Measurements from ENCODE around the gene HOXA10. TPM values are rescaled to one million over a fixed set of nuclear protein-coding genes. Genes with fewer than 3 reads are reported as not detected.
A peak's percentile ranks its signal among the peaks of the same experiment; 100 is the strongest.

Gene HOXA10
- polyA plus RNA-seq, 2 donors = 0.09 to 0.16 TPM

- Histone ChIP-seq H3K9me3 (ENCODE audit: control insufficient read depth in 2 of 2, insufficient read depth in 1 of 2, low read depth in 1 of 2, low read length in 1 of 2) (no peaks in the 10 kb centered on the region), H3K4me3 (ENCODE audit: low read depth in 1 of 2, low read length in 2 of 2) (peak overlapping the region; percentile 31 to 38), H3K4me1 (ENCODE audit: control insufficient read depth in 2 of 2, insufficient read depth in 2 of 2, low read length in 1 of 2) (peaks cover 4 to 24% of the 10 kb centered on the region in 2 donors), H3K36me3 (ENCODE audit: control insufficient read depth in 2 of 2, insufficient read depth in 2 of 2, low read length in 1 of 2) (no peaks in the 10 kb centered on the region), H3K27ac (ENCODE audit: low read depth in 2 of 2, low read length in 1 of 2) (peak overlapping the region in 1 of 2 donors; percentile 25), H3K27me3 (ENCODE audit: control insufficient read depth in 1 of 2, insufficient read depth in 2 of 2, low read length in 2 of 2) (peaks cover 0 to 33% of the 10 kb centered on the region in 2 donors)
- 10 to 11% methylated on average over 27 of the region's 27 CpGs for WGBS, 2 donors
These were observed 22.7 kb downstream of the HOXA10 start for GRCh38 chr7:27151341-27151930.

GRCh38 chr7:27150568-27151340 is 23.4 kb downstream of the HOXA10 start:
- Histone ChIP-seq H3K9me3 (ENCODE audit: control insufficient read depth in 2 of 2, insufficient read depth in 1 of 2, low read depth in 1 of 2, low read length in 1 of 2) (no peaks in the 10 kb centered on the region), H3K36me3 (ENCODE audit: control insufficient read depth in 2 of 2, insufficient read depth in 2 of 2, low read length in 1 of 2) (no peaks in the 10 kb centered on the region), H3K27me3 (ENCODE audit: control insufficient read depth in 1 of 2, insufficient read depth in 2 of 2, low read length in 2 of 2) (peaks cover 0 to 27% of the 10 kb centered on the region in 2 donors), H3K4me1 (ENCODE audit: control insufficient read depth in 2 of 2, insufficient read depth in 2 of 2, low read length in 1 of 2) (peaks cover 4 to 24% of the 10 kb centered on the region in 2 donors), H3K27ac (ENCODE audit: low read depth in 2 of 2, low read length in 1 of 2) (peak overlapping the region; percentile 16 to 25), H3K4me3 (ENCODE audit: low read depth in 1 of 2, low read length in 2 of 2) (peak overlapping the region; percentile 31 to 38)
- WGBS, 2 donors = 4 to 6% methylated on average over 48 to 58 of the region's 58 CpGs

GRCh38 chr7:27149842-27150567 is 24.1 kb downstream of the HOXA10 start:
- Histone ChIP-seq H3K27ac (ENCODE audit: low read depth in 2 of 2, low read length in 1 of 2) (no peak overlapping the region), H3K27me3 (ENCODE audit: control insufficient read depth in 1 of 2, insufficient read depth in 2 of 2, low read length in 2 of 2) (peaks cover 0 to 21% of the 10 kb centered on the region in 2 donors), H3K36me3 (ENCODE audit: control insufficient read depth in 2 of 2, insufficient read depth in 2 of 2, low read length in 1 of 2) (no peaks in the 10 kb centered on the region), H3K4me3 (ENCODE audit: low read depth in 1 of 2, low read length in 2 of 2) (peak overlapping the region; percentile 31 to 38), H3K4me1 (ENCODE audit: control insufficient read depth in 2 of 2, insufficient read depth in 2 of 2, low read length in 1 of 2) (peaks cover 4 to 18% of the 10 kb centered on the region in 2 donors), H3K9me3 (ENCODE audit: control insufficient read depth in 2 of 2, insufficient read depth in 1 of 2, low read depth in 1 of 2, low read length in 1 of 2) (no peaks in the 10 kb centered on the region)
- WGBS, 2 donors = 65 to 67% methylated on average over 13 of the region's 13 CpGs

- Histone ChIP-seq H3K27me3 (ENCODE audit: control insufficient read depth in 1 of 2, insufficient read depth in 2 of 2, low read length in 2 of 2) (peaks cover 0 to 12% of the 10 kb centered on the region in 2 donors), H3K4me1 (ENCODE audit: control insufficient read depth in 2 of 2, insufficient read depth in 2 of 2, low read length in 1 of 2) (peaks cover 0 to 15% of the 10 kb centered on the region in 2 donors), H3K9me3 (ENCODE audit: control insufficient read depth in 2 of 2, insufficient read depth in 1 of 2, low read depth in 1 of 2, low read length in 1 of 2) (no peaks in the 10 kb centered on the region), H3K27ac (ENCODE audit: low read depth in 2 of 2, low read length in 1 of 2) (peak overlapping the region in 1 of 2 donors; percentile 9), H3K4me3 (ENCODE audit: low read depth in 1 of 2, low read length in 2 of 2) (no peak overlapping the region), H3K36me3 (ENCODE audit: control insufficient read depth in 2 of 2, insufficient read depth in 2 of 2, low read length in 1 of 2) (no peaks in the 10 kb centered on the region)
- 47 to 68% methylated on average over 25 to 30 of the region's 30 CpGs for WGBS, 2 donors
These were observed 25.1 kb downstream of the HOXA10 start for GRCh38 chr7:27148756-27149641.

- H3K27me3 ChIP-seq (ENCODE audit: control insufficient read depth in 1 of 2, insufficient read depth in 2 of 2, low read length in 2 of 2) = peaks cover 0 to 10% of the 10 kb centered on the region in 2 donors
- peaks cover 0 to 15% of the 10 kb centered on the region in 2 donors for H3K4me1 ChIP-seq (ENCODE audit: control insufficient read depth in 2 of 2, insufficient read depth in 2 of 2, low read length in 1 of 2)
- 25 to 46% methylated on average over 28 of the region's 28 CpGs for WGBS, 2 donors
These were observed 25.9 kb downstream of the HOXA10 start for GRCh38 chr7:27148031-27148755.

GRCh38 chr7:27147199-27148030 is 26.7 kb downstream of the HOXA10 start, which contains the start of gene HOXA6:
Gene HOXA6, minus strand, starts transcription at chr7:27147774. Its CDS starts 25 bp downstream, at chr7:27147749.
- H3K9me3 ChIP-seq (ENCODE audit: control insufficient read depth in 2 of 2, insufficient read depth in 1 of 2, low read depth in 1 of 2, low read length in 1 of 2) = no peaks in the 10 kb centered on the region
- H3K4me1 ChIP-seq (ENCODE audit: control insufficient read depth in 2 of 2, insufficient read depth in 2 of 2, low read length in 1 of 2) = peaks cover 0 to 15% of the 10 kb centered on the region in 2 donors
- peaks cover 0 to 4% of the 10 kb centered on the region in 2 donors for H3K27me3 ChIP-seq (ENCODE audit: control insufficient read depth in 1 of 2, insufficient read depth in 2 of 2, low read length in 2 of 2)
- peak within 1 kb of the TSS; percentile 12 to 39 for H3K27ac ChIP-seq (ENCODE audit: low read depth in 2 of 2, low read length in 1 of 2)
- WGBS, 2 donors = 27 to 34% methylated on average over 51 to 63 of the region's 63 CpGs
- H3K36me3 ChIP-seq (ENCODE audit: control insufficient read depth in 2 of 2, insufficient read depth in 2 of 2, low read length in 1 of 2) = no peaks in the 10 kb centered on the region
- peak within 1 kb of the TSS; percentile 36 to 48 for H3K4me3 ChIP-seq (ENCODE audit: low read depth in 1 of 2, low read length in 2 of 2)

More at GRCh38 chr7:27148031-27148755, 25.9 kb downstream of the HOXA10 start:
- no peaks in the 10 kb centered on the region for H3K9me3 ChIP-seq (ENCODE audit: control insufficient read depth in 2 of 2, insufficient read depth in 1 of 2, low read depth in 1 of 2, low read length in 1 of 2)
- no peaks in the 10 kb centered on the region for H3K36me3 ChIP-seq (ENCODE audit: control insufficient read depth in 2 of 2, insufficient read depth in 2 of 2, low read length in 1 of 2)
- H3K4me3 ChIP-seq (ENCODE audit: low read depth in 1 of 2, low read length in 2 of 2) = peak overlapping the region; percentile 24 to 48
- peak overlapping the region in 1 of 2 donors; percentile 12 for H3K27ac ChIP-seq (ENCODE audit: low read depth in 2 of 2, low read length in 1 of 2)

GRCh38 chr7:27146491-27147198 is 27.5 kb downstream of the HOXA10 start:
- Histone ChIP-seq H3K36me3 (ENCODE audit: control insufficient read depth in 2 of 2, insufficient read depth in 2 of 2, low read length in 1 of 2) (no peaks in the 10 kb centered on the region), H3K4me3 (ENCODE audit: low read depth in 1 of 2, low read length in 2 of 2) (no peak overlapping the region), H3K27ac (ENCODE audit: low read depth in 2 of 2, low read length in 1 of 2) (no peak overlapping the region), H3K4me1 (ENCODE audit: control insufficient read depth in 2 of 2, insufficient read depth in 2 of 2, low read length in 1 of 2) (peaks cover 2 to 12% of the 10 kb centered on the region in 2 donors), H3K9me3 (ENCODE audit: control insufficient read depth in 2 of 2, insufficient read depth in 1 of 2, low read depth in 1 of 2, low read length in 1 of 2) (no peaks in the 10 kb centered on the region), H3K27me3 (ENCODE audit: control insufficient read depth in 1 of 2, insufficient read depth in 2 of 2, low read length in 2 of 2) (peaks cover 0 to 2% of the 10 kb centered on the region in 2 donors)
- WGBS, 2 donors = 63 to 86% methylated on average over 5 of the region's 5 CpGs
